HG03159 (cell line): ENCODE results near the gene SEPTIN1.

ENCODE experiments used
- ATAC-seq: cut with Tn5 transposase; IDR thresholded peaks from one replicate; pipeline ENCODE4 v1.9.1; 2021; ENCODE audit warnings: mild to moderate bottlenecking, moderate library complexity; ENCODE audit not compliant: unreplicated experiment

The SEPTIN1 gene

DNA sequence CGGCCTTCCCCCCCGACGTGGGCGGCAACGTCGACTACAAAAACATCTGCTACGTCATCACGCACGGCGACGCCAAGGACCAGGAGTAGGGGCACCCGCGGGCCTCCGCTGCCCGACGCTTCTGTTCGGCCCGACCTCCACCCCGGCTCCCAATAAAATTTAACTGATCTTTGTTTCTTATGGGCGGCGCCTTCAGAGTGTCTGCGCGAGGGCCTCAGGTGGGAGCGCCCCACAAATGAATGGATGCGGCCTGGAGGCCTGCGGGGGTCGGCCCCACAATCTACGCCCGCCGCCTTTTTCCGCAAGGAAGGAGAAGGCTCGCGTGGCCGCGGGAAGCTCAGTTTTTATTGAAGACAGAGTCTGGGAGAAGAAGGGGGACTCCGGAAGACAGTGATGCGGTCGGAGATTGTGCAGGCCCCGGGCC is 4.5 kb downstream of the SEPTIN1 start:
- ATAC-seq: peak; percentile 37

DNA sequence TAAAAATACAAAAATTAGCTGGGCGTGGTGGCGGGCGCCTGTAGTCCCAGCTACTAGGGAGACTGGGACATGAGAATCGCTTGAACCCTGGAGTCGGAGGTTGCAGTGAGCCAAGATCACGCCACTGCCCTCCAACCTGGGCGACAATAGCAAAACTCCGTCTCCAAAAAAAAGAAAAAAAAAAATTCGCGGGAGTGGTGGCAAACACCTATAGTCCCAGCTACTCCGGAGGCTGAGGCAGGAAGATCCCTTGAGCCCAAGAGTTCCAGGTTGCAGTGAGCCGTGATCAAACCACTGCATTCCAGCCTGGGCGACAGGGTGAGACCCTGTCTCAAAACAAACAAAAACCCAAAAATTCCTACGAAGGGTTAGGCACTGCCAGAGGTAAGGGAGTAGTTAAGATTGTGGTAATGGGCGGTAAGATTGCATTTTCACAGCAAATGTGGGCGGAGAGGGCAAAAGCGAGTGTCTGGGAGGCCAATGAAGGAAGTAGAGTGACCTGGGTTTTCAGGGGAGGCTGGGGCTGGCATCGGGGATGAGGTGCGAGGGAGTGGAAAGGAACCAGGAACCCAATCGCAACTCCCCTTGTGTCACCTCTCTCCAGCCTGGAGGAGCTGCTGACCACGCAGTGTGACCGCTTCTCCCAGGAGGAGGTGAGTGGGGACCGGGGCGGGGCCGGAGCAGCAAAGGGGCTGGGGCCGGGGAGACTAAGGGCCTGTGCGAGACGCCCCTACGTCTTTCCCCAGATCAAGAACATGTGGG is 5.1 kb downstream of the SEPTIN1 start:
- ATAC-seq: no peak

DNA sequence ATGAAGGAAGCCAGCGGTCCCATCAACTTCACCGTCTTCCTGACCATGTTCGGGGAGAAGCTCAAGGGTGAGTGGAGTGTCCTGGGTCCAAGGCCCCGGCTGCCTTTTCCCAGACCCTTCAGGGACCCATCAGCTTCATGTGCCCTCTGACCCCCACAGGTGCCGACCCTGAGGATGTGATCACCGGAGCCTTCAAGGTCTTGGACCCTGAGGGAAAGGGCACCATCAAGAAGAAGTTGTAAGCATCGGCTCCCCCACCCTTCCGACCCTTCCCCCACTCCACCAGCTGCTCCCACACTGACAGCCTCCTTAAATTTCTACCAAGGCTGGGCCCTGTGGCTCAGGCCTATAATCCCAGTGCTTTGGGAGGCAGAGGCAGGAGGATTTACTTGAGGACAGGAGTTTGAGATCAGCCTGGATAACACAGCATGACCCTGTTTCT is 5.9 kb downstream of the SEPTIN1 start:
- ATAC-seq: no peak

DNA sequence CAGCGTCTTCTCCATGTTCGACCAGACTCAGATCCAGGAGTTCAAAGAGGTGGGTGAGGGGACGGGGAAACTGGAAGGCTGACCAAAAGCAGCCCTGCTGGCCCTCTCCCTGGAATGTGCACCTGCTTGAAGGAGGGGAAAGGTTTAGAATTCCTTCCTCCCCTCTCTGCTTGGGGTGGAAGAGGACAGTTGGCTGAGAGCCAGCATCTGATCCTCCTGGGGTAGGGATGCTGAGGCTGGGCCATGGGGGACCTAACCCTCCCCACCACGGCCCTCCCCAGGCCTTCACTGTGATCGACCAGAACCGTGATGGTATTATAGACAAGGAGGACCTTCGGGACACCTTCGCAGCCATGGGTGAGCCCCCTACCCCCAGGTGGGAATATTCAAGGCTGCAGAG is 6.5 kb downstream of the SEPTIN1 start:
- no peak for ATAC-seq

DNA sequence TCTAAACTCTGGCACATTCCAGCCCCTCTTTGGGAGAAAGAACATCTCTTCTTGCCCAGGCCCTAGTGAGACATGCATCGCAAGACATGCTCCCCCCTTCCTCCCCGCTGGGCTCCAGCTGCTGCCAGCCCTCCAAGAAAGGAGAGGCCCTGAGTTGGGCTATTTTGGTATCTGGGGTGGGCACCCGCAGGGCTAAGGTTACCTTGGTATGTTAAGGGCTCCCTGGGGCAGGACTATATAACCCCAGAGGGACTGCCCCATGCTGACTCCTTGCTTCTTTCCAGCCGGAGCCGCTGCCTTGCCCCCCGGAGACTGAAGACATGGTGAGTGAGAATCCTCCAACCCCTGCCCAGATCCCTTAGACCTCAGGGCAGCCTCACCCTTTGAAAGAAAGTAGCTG is 7.8 kb downstream of the SEPTIN1 start, which contains the start of gene MYL11:
MYL11 (plus strand) TSS at position 265 of the 400 bp plus-strand sequence; CDS start at position 321, 56 bp downstream.
- no peak for ATAC-seq

DNA sequence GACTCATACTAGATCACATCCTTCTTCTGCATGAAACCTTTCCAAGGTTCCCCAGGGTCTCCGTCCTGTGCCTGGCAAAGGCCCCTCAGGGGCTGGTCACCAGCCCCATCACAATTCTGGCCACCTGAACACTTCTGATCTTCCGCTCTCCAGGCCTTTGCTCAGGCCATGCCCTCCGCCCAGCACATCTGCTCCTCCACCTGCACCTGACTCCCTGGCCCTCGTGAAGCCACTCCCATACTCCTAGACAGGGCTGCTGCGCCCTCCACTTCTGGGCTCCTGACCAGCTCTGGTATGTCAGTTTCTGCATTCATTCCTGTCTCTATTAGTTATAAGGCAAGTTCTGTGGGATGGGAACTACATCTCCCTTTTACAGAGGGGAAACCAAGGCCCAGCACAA is 9.6 kb downstream of the SEPTIN1 start:
- no peak for ATAC-seq

DNA sequence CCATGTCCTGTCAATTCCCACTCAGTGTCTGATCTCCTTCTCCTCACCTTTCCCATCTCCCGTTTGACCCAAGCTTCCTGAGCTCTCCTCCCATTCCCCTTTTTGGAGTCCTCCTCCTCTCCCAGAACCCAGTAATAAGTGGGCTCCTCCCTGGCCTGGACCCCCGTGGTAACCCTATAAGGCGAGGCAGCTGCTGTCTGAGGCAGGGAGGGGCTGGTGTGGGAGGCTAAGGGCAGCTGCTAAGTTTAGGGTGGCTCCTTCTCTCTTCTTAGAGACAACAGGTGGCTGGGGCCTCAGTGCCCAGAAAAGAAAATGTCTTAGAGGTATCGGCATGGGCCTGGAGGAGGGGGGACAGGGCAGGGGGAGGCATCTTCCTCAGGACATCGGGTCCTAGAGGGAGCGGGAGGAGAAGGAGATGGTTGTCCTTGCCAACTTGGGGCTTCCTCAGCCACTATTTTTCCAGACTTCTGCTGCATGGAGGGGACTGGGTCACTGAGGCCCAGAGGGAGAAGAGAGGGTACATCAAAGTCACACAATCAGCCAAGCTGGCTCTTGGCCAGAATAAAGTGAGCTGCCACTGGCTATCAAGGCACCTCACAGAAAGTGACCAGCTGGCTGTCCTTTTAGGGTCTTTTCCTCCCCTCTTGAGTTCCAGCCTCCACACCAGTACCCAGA is 10.2 kb downstream of the SEPTIN1 start:
- no peak for ATAC-seq

DNA sequence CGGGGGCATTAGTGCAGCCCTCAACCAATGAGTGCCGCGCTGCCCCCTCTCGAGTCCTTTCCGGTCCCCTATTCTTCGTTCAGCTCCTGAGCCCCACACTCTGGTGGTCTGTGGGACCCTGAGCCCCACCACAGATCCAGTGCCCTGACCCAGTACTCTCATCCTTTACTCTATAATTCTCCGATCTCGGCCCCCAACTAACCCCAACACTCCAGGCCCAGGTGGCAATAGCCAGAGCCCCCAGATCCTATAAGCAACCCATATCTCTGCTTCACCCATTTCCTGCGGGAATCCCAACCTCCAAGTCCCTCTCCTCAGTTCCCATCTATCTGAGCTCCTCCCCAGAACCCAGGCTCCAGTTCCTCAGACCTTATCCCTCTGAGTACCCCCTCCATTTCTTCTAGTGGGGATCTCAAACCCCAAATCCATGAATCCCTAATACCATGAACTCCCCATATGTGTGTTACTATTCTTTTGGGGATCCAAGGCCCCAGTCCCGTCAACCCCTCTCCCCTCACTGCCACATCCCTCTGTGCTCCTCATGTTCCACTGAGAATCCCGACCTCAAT is 11.0 kb downstream of the SEPTIN1 start:
- no peak for ATAC-seq

DNA sequence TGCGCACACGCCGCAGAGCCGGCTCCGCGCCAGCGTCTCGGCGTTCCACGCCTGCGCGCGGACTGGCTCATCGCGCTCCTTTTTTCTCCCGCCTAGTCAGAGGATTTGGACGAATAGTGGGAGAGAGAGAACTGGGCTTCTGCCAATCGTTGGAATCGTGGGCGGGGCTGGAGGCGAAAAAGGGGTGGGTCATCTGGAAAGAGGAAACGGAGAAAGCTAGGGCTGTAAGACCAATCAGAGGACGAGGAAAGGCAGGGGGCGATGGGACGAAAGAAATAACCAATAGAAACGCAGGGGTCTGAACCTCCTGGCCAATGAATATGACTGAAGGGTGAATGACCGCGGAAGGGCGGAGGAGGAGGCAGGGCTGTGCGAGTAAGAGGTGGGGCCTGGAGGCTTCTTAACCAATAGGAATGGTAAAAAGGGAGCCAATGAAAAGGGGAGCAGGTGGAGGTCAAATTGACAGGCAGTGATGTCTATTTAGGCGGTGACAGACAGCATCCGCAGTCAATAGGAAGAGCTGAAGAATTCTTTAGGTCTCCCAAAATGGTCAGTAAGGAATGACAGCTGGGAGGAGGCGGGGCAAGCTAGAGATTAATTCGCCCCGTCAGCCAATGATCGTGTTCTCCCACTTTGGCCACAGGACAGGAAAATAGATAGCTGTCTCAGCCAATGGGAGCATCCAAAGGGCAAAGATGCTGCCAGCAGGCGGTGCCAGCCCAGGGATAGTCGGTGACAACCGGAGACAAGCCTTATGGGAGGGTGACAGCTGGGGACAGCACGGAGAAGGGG is 11.7 kb downstream of the SEPTIN1 start, which contains the start of gene TBC1D10B:
TBC1D10B (minus strand) TSS at position 39 of the 792 bp plus-strand sequence. CDS start 311 bp downstream, outside the sequence.
- ATAC-seq: peak; percentile 77

DNA sequence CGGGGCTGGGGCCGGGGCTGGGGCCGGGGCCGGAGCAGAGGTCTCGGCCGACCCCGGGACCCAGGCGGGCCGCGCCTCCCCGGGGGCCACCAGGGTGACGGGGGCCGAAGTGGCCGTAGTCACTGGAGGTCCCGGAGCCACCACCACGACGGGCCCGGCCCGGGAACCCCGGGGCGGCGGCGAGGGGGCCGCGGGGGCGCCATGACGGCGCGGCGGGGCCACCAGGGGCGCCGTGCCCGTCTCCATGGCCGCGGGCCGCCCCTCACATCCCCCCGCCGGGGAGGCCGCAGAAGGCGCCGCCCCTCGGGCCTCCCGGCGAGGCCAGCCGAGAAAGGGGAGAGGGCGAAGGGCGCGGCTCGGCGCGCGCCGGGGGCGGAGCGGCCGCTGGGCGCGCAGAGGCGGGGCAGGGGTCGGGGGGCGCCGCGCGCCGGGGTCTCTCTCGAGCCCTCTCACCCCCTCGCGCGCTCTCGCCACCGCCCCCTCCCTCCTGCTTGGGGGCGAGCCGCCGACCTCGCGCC is 12.4 kb downstream of the SEPTIN1 start:
- ATAC-seq: peak; percentile 10

DNA sequence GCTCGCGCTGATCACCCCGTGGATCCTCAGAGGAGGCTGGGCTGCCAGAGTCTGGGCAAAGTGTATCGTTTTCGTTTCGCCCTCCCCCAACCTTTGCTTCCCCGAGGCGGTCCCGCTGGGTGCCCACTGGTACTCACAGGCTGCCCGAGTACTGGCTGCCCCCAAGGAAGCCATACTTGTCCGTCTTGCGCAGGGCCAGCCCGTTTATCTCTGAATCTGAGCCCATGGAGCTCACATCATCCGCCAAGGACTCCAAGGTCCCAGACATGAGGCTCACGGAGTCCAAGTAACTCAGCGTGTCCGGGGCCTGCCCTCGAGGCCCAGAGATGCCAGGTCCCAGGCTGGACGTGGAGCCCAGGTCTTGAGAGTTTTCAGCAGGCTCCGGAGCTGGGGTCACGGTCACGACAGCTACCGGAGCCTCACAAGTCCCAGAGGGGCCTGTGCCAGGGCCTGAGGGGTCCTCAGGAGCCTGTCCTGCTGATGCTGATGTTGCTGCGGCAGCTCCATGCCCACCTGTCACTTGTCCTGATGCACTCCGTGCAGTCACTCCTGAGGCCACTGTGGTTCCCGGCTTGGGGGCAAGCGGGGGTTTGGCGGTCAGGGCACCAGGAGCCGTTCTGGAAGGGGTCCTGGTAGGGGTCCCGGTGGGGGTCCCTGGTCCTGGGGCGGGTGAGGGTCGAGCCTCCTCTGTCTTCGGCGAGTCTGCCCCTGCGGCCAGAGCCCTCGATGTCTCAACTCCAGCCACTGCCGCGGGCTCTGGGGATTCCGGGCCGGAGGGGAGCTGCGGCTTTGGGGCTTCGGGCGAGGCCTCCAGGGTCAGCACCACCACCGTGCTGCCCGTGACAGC is 13.0 kb downstream of the SEPTIN1 start:
- no peak for ATAC-seq

DNA sequence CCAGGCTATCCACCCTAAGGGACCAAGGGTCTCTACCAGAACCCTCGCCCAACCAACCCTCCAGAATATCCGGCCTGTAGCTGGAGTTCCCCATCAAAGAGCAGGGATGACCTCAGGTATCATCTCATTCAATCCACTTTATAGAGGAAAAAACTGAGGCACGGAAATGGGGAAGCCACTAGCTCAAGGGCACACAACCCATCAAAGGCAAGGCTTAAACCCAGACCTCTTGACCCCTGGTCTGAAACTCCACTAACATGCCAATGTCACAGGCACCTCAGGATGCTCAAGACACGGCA is 13.6 kb downstream of the SEPTIN1 start:
- no peak for ATAC-seq

DNA sequence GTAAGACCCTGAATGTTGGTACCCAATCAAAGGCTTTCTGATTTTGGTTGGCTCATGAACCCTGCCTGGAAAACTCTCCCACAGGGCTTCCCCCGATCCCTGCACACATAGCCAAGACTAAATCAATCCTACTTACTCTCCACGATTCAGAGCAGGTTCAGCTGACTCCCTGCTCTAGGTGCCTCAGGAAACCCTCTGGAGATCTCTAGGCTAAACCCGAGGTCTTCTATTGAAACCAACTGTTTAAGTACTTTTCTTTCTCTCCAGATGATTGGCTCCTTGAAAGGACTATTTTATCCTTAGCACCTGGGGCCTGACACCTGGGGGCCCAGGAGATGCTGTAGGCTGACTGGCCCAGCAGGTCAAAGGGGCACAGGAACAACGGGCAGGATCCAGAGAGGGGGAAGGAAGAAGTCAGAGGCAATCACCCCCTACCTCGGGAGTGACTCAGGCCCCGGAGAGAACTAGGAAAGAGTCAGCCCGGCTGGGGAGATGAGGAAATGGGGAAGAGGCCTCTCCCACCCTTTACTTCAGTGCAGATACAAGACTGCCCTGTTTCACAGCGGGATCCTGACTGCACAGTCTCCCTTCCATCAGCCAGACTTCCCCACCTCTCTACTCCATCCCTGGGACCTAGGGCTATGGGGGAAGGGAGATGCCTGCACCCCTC is 14.1 kb downstream of the SEPTIN1 start:
- ATAC-seq: no peak

DNA sequence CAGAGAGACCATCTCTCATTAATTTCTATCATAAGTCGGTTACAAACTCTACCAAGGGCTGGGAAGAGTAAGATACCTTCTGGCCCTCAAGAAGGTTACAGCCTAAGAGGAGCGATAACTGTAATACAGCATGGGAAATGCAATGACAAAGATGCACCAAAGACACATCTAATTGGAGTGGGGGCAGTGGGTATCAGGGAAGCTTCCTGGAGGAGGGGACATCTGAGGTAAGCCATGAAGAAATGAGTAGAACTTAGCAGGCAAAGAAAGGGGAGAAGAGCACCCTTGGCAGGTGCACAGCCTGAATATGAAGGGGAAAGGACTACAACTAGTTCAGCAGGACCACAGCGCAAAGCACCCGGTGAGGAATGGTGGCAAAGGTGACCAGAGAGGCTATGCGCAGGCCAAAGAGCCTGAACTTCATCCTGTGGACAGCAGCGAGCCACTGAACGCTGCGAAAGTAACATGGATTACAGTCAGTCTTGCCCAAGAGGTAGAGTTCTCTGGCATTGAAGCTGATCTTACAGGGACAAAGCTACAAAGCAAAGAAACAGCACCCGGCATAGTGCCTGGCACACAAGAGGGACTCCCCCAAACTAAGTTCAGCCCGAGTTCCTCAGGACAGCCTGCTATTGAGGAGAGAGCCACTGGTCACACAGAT is 14.9 kb downstream of the SEPTIN1 start:
- no peak for ATAC-seq

DNA sequence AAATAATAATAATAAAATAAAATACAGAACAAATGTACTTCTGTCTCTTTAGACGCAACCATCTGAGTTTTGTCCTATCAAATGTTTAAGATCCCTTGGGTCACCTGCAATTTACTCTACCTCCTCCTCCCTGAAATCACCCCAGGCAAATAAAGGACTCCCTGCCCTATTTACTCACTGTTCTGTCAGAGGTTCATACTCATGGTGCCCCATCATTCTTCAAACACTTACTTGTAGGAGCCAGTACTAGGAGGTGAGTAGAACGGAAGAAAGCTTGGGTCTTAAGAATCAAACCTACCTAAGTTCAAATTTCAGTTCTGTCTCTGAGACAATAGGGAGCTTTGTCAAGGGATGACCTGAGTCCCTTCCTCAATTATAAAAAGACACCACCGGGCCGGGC is 15.8 kb downstream of the SEPTIN1 start:
- no peak for ATAC-seq

DNA sequence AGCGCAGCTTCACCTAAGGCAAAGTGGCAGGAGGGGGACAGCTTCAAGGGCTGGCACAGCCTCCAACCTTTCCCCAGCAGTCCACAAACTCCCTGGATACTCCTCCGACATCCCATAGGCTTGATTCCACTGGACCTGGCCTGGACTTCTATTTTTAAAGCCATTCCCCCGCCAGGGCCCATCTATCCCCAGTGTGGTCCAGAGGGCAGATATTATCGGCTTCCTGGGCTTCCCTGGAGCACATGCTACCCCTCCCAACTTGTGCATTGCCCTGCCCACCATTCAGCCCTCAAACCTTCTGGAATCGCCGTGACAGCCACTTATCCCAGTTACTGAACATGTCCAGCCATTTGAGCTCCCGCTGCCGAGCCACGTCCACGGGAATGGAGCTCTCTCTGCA is 17.2 kb downstream of the SEPTIN1 start:
- no peak for ATAC-seq

DNA sequence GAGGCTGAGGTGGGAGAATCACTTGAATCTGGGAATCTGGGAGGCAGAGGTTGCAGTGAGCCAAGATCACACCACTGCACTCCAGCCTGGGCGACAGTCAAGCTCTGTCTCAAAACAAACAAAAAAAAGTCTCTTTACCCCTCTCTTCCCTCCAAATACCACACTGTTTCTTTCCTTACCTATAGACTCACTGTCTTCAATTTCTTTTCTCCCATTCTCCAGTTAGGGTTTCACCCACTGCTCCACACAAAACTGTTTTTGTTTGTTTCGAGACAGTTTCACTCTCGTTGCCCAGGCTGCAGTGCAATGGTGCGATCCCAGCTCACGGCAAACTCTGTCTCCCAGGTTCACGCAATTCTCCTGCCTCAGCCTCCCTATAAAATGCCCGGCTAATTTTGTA is 21.2 kb downstream of the SEPTIN1 start:
- ATAC-seq: no peak

DNA sequence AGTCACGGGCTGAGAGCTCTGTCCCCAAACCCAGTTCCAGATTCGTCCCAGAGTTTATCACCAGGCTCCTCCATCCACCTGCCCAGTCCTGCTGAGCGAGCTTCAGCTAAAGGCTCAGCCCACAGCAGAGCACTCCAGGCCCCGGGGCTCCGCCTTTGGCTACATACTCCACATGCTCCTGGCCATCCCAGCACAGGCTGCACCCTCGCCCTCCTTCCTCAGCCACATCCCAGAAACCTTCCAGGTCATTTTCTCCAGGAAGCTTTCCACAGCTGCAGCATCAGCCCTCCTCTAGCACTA is 22.5 kb downstream of the SEPTIN1 start:
- ATAC-seq: no peak
